ENCODE results near the gene ARMC6.

The ARMC6 gene

GRCh38 chr19:19055701-19056100, 22.3 kb downstream of the ARMC6 start:
- no peak for DNase-seq

DNA sequence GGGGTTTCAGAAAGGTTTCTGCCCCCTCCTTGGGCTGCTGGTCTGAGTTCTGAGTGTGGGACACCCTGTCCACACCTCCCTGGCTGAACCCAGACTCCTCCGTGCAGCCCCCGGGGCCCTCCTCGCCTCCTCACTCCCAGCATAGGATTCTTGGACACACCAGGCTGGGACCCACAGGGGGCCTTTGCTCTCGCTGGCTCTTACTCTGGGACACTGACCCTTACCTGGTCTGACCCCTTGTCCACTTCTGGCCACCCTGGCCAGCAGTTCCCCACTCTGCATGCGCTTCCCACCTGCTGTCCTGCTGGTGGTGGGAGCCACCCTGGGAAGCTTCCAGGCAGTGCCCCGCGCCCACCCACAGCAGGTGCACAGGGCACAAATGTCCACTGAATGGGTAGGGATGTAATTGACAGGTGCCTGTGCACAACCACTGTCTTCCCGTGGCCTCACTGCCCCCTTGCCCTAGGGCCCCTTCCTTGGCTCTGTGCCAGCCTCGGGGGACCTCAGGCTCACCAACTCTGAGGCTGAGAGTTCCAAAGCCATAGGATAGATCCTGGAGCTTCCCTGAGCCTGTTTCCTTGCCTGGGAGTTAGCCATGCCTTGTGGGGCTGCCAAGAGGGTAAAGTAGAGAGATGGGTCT, 23.4 kb downstream of the ARMC6 start:
- no peak for DNase-seq

- DNase-seq = no peak
These were observed 23.9 kb downstream of the ARMC6 start for GRCh38 chr19:19057317-19057716.

GRCh38 chr19:19057720-19058119, 24.3 kb downstream of the ARMC6 start:
- no peak for DNase-seq

DNA sequence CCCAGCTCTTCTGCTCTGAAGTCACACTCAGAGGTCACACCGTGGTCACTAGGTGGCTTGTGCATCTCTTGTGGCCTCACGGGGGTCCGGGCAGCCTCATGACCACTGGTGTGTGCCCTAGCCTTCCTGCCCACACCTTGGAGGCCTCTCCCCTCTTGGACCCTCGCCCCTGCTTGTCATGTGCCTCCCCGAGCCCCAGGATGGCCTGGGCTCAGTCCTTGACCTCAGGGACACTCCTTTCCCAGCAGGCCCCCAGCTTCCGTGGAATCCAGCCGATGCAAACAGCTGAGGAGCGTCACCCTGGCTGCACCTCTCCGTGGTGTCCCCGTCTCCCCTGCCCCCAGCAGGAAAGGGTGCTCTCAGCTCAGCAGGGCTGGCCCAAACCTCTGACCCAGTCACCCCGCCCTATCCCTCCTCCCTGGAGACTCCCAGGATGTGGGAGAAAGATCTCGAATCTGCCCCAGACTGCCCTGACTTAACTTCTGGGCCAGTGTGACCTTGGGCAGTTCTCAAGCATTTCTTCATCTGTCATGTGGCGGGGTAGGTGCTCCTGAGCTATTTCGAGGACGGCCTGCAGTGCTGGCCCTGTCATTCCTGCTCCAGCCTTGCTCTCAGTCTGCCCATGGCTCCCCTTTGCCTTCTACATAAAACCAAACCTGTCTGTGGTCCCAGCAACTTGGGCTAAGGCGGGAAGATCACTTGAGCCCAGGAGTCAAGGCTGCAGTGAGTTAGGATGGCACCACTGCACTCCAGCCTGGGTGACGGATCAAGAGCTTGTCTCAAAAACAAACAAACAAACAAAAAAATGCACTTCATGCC, 25.8 kb downstream of the ARMC6 start:
- DNase-seq = no peak

DNA sequence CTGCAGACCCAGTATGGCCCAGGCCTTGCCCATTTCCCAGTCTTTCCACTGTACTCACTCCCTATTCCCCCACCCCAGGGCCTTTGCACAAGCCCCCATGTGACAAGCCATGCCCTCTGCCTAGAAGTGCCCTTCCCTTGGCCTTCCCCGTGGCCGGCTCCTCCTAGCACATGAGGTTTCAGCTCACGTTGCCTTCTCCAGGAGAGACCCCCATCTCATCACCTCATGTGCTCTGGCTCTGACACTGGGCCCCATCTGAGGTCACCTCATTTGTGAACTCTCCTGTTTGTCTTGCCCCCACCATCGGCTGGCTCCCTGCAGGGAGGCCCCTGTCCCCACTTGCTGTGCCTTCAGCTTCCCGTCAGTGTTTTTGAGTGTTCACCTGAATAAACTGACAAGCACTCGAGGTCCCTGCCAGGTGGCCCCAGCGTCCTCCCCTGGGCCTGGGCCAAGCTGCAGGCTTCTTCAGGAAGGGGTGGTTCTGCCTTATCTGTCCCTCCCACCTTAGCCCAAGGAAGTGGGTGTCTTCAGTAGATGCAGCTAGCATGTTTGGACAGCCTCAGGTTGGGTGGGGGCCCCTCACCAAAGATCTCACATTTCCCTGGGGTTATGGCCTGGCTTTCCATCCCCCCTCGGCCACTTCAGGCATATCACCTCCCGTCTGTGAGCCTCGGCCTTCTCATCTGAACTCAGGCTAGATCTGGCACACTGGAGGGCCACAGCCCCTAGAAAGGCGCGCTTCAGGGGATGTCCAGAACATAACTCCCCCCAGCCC, 26.6 kb downstream of the ARMC6 start:
- DNase-seq = no peak

GRCh38 chr19:19061506-19061905, 28.1 kb downstream of the ARMC6 start:
- DNase-seq = no peak

DNA sequence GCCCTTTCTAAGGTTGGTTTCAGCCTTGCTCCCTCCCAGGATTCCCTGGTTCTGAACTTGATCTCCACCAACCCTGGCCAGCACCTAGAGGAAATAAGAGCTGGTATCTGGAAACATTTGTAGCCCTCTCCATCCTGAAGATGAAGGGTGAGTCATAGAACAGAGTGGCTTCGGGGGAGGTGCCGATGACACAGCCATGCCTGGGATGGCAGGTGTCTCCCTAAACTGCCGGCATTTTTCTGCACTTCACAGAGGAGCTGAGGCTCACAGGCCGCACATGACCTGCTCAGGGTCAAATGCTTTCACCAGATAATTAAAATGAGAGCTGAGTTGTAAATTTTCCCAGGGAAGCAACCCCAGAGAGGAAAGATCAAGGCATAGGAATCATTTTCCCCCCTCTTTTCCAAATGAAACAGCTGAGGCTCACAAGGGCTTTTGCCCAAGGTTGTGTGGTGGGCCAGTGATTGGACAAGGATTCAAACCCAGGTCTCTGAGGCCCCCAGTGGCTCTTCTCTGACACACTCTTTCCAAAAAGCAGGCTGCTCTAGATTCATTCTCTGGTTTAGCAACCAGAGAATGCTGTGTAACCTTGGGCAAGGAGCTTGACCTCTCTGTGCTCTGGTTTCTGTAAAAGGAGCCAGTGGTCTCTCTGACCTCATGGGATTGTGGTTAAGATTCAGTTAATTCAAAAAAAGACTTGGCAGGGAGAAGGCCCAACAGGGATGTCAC, 29.2 kb downstream of the ARMC6 start:
- no peak for DNase-seq

- peak; percentile 97 for DNase-seq
These were observed 30.0 kb downstream of the ARMC6 start, which contains the start of gene SLC25A42 for GRCh38 chr19:19063183-19064097. TSS of gene SLC25A42 (plus strand) at chr19:19063994. CDS start at chr19:19096125, 32,131 bp downstream.

DNA sequence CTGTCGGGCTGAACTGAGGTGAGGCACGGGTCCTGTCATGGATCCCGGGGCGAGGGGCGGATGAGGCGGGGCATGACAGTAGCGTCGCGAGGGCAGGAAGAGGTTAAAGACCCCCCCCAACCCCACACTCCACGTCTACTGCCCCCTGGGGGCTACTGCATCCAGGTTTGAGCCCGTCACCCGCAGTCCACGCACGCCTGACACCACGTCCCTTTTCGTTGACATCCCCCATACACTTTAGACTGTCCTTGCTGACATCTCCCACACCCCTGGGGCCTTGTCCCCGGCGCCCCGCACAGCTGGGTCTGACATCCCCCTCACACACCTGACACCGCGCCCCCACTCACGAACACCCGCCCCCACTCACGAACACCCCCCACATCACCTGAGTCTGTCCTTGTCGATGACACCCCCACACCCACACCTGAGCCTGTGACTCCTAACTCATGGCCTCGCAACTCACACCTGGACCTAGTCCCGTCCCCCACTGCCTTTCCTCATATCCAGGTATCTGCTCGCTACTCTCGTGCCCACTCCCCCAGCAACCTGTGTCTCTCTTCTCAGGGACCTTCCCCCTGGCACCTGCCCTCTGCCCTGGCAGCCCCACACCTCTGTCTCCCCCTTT, 30.8 kb downstream of the ARMC6 start:
- peak in 1 of 2 experiments; percentile 30 for DNase-seq

DNA sequence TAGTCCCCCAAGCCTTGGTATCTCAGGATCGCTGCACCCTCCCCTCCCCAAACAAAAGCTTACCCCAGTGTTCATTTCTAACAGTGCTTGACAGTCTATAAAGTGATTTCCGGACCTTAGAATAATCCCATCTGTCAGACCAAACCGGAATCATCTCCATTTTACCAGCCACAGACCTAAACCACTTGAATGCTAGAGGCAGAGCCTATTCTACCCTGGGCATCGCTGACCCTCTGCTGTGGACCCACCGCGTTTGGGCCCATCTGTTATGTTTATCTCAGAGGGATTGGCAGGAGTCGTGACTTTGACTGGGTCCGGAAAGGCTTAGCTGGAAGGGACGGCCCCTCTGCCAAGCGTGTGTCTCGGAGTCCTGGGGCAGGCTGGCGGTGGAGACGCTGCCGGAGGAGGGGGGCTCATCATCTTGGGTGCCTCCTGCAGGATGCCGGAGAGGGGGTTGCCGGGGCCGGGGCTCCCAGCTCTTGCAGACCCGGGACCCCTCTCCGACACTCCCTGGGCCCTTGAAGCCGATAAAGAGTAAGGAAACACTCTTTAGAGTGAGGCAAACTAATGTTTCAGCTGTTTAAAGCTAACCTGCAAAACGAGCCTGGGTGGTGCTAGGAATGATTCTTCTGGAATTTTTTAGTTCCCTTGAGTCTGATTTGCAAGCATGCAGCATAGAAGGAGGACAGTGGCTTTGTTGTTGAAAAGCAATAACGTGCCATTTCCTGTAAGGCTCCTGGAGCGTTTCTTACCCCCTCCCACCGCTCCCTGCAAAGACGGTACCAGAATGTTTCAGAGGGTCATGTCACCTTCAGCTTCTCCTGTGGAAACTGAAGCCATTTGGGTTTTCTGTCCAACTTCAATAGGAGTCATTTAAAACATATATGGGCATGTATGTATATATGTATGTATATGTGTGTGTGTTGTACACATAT, 31.7 kb downstream of the ARMC6 start:
- no peak for DNase-seq

GRCh38 chr19:19067276-19068072, 34.1 kb downstream of the ARMC6 start:
- DNase-seq = no peak

GRCh38 chr19:19068659-19069654, 35.6 kb downstream of the ARMC6 start:
- DNase-seq = no peak

DNA sequence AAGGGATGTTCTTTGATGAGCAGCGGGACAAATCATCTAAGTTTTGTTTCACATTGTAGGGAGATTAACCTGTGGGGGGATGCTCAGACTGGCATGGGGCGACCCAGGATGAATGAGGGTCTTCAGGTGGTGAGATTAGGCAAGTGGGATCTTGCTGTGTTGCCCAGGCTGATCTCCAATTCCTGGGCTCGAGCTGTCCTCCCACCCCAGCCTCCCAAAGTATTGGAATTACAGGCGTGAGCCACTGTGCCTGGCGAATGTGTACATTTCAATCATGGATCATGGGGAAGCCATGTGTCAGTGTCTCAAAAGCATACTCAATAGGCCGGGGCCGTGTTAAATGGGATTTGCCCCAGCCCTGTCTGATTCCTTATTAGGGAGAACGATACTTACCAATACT, 38.5 kb downstream of the ARMC6 start:
- no peak for DNase-seq

GRCh38 chr19:19074196-19074882, 40.9 kb downstream of the ARMC6 start:
- no peak for DNase-seq

- DNase-seq = no peak
These were observed 41.7 kb downstream of the ARMC6 start for GRCh38 chr19:19075126-19075525.

- no peak for DNase-seq
These were observed 43.1 kb downstream of the ARMC6 start for GRCh38 chr19:19076476-19076875.
